ENCODE data around the gene MRPS12. TPM values are rescaled to one million over a fixed set of nuclear protein-coding genes. Genes with fewer than 3 reads are reported as not detected.

Gene MRPS12
- total RNA-seq, 2 experiments from 2014 or later: 114 to 124 TPM

DNA sequence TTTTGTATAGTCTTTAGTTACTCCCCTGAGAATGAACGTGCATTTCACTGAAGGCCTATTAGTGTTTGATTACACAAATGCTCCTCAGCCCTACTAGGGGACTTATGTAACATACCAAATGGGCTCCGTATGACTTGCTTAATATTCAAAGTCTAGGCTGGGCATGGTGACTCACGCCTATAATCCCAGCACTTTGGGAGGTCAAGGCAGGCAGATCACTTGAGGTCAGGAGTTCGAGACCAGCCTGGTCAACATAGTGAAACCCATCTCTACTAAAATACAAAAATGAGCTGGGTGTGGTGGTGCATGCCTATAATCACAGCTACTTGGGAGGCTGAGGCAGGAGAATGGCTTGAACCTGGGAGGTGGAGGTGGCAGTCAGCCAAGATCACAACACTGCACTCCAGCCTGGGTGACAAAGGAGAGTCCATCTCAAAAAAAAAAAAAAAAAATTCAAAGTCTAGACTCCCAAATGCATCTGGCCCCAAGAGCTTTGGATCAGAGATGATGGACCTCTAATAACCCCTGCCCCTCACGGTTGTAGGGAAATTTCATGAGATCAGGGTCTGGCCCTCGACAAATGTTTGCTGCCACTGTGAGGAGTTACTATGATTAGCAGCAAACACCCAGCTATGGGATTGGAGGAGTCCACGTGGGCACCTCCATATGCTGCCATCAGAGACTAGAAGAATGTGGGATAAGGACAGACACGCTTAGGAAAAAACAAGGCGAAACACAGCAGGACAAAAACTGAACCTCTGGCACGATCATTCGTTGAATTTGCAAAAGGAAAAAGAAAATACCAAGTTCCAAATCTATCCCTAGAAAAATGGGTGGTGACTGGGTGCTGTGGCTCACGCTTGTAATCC is 40.2 kb downstream of the MRPS12 start:
- Mint-ChIP-seq H3K4me1 (peaks cover under 1% of the 10 kb centered on the region), H3K27ac (no peak overlapping the region), H3K9me3 (no peaks in the 10 kb centered on the region), H3K27me3 (peaks cover 13% of the 10 kb centered on the region), H3K4me3 (no peak overlapping the region), H3K36me3 (no peaks in the 10 kb centered on the region)
- no peak for DNase-seq

- no peak overlapping the region for H3K4me3 Mint-ChIP-seq
- no peaks in the 10 kb centered on the region for H3K36me3 Mint-ChIP-seq
- H3K27ac Mint-ChIP-seq: no peak overlapping the region
- no peaks in the 10 kb centered on the region for H3K9me3 Mint-ChIP-seq
- H3K4me1 Mint-ChIP-seq: peaks cover 3% of the 10 kb centered on the region
- DNase-seq: no peak
- peaks cover 20% of the 10 kb centered on the region for H3K27me3 Mint-ChIP-seq
Measured at GRCh38 chr19:38971672-38972071, 40.9 kb downstream of the MRPS12 start.

DNA sequence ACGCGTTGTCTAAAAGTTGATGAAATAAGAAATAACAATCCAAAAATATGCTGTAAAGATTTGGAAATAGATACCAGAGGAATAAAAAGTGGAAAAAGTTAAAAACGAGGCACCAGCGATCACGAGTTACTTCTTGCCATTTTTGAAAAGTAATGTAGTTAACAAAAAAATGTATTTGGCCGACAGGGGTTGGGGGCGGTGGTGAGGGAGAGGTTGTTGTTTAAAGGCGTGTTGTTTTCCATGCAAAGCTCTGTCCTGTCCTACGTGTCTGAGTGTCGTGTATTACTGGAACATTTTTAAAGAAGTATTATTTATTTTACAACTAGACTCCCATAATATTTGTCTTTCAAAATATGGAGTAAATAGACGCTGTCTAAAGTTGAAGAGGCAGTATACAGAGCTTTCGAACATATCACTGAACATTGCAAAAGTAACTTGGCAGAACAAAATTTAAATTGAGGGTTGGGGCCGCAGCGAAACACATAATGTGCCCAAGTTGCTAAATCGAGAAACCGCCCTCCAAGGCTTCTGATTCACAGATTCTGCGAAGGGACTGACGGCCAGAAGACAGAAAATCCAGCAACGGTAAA is 44.0 kb downstream of the MRPS12 start:
- no peaks in the 10 kb centered on the region for H3K9me3 Mint-ChIP-seq
- H3K27me3 Mint-ChIP-seq: peaks cover 42% of the 10 kb centered on the region
- peaks cover 9% of the 10 kb centered on the region for H3K4me1 Mint-ChIP-seq
- peak overlapping the region; percentile 16 for H3K4me3 Mint-ChIP-seq
- H3K36me3 Mint-ChIP-seq: no peaks in the 10 kb centered on the region
- no peak overlapping the region for H3K27ac Mint-ChIP-seq
- DNase-seq: no peak

DNA sequence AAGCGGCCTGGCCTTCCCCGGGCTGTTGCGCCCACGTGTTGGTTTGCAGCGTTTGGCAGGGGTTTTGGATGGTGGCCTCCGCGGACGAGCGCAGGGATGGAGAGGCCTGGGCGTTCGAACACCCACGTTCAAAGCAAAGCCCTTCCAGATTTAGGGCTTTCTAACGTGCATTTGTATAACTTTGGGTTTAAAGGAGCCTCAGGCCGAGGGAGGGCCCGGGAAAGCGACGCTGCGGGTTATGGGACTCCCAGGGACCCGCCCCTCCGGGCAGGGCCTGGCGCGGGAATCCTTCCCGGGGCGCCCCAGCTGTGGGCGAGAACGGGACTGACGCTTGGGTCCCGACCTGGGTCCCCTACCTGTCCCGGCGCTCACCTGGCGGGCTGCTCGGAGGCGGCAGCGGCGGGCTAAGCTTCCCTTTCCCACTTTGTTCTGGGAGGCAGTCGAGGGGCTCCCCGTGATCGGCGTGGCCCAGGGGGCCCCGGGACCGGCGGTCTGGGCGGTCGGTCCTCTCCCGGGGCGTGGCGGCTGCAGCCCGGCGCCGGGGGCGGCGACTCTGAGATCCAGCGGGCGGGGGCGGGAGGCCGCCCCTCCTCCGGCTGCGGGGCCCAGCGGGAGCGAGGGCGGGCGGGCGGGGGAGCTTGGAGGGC is 44.6 kb downstream of the MRPS12 start, which contains the start of gene FBXO17:
Gene FBXO17, minus strand, starts transcription at position 529 of the 647 bp plus-strand sequence. CDS start 25,423 bp downstream, outside the sequence.
- Mint-ChIP-seq H3K4me1 (peaks cover 9% of the 10 kb centered on the region), H3K9me3 (no peaks in the 10 kb centered on the region), H3K27ac (no peak within 1 kb of the TSS), H3K27me3 (peaks cover 42% of the 10 kb centered on the region), H3K4me3 (peak within 1 kb of the TSS; percentile 16), H3K36me3 (no peaks in the 10 kb centered on the region)
- DNase-seq: peak; percentile 9

GRCh38 chr19:38975861-38976271 is 45.1 kb downstream of the MRPS12 start:
- H3K27me3 Mint-ChIP-seq: peaks cover 45% of the 10 kb centered on the region
- peaks cover 9% of the 10 kb centered on the region for H3K4me1 Mint-ChIP-seq
- no peak overlapping the region for H3K27ac Mint-ChIP-seq
- H3K9me3 Mint-ChIP-seq: no peaks in the 10 kb centered on the region
- DNase-seq: no peak
- no peaks in the 10 kb centered on the region for H3K36me3 Mint-ChIP-seq
- H3K4me3 Mint-ChIP-seq: no peak overlapping the region

DNA sequence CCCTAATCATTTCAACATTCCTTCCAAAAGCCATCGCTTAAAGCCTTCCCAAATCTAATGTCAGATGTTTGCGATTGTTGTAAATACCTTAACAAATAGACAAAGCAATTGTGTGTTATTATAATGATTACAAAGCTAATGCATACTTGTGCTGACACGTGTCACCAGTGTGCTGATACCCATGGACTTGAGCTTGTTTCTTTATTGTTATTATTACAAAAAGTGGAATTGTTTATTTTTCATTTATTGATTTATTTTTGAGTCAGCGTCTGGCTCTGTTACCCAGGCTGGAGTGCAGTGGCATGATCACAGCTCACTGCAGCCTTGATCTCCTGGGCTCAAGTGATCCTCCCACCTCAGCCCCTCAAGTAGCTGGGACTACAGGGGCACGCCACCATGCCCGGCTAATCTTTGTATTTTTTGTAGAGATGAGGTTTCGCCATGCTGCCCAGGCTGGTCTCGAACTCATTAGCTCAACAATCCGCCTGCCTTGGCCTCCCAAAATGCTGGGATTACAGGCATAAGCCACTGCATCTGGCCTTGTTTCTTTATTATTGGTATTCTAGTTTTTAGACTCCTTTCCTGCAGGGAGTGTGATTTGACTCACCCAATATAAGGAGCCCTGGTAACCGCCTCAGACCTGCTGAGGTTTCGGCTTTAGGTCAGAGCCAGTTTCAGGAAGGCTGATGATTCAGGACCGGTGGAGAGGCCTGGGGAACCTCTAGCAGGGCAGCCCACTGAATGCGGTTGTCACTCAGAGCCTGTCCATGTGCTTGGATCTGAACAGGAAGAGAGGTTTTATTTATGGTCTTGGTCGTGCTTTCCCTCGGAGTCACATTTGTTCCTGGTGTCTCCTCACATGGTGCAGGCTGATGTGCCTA is 46.9 kb downstream of the MRPS12 start:
- Mint-ChIP-seq H3K4me1 (peaks cover 9% of the 10 kb centered on the region), H3K36me3 (no peaks in the 10 kb centered on the region), H3K9me3 (no peaks in the 10 kb centered on the region), H3K4me3 (no peak overlapping the region), H3K27me3 (peaks cover 45% of the 10 kb centered on the region), H3K27ac (no peak overlapping the region)
- DNase-seq: peak; percentile 48

- Mint-ChIP-seq H3K27me3 (peaks cover 45% of the 10 kb centered on the region), H3K9me3 (no peaks in the 10 kb centered on the region), H3K4me1 (peaks cover 9% of the 10 kb centered on the region), H3K27ac (no peak overlapping the region), H3K4me3 (no peak overlapping the region), H3K36me3 (no peaks in the 10 kb centered on the region)
- DNase-seq: no peak
Measured at GRCh38 chr19:38978326-38978689, 47.6 kb downstream of the MRPS12 start.

DNA sequence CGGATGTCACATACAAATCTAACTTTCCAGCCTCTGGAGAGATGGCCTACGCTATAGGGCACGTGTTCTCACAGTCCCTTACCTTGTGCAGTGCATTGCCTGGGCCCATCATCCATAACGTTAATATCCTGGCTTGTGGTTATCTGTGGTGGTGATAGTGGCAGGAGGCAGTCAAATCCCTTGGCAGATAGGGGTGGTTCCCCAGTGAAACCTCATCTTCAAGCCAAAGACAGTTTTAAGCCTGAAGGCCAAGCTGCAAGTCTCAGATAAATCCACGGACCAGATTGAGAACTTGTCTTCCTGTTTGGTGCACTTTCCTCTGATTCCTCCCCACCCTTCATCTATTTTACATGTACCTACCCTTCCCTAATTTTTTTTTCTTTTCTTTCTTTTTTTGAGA is 49.1 kb downstream of the MRPS12 start:
- H3K4me3 Mint-ChIP-seq: no peak overlapping the region
- H3K27ac Mint-ChIP-seq: no peak overlapping the region
- H3K4me1 Mint-ChIP-seq: peaks cover 9% of the 10 kb centered on the region
- no peaks in the 10 kb centered on the region for H3K36me3 Mint-ChIP-seq
- peaks cover 38% of the 10 kb centered on the region for H3K27me3 Mint-ChIP-seq
- H3K9me3 Mint-ChIP-seq: no peaks in the 10 kb centered on the region
- no peak for DNase-seq

DNA sequence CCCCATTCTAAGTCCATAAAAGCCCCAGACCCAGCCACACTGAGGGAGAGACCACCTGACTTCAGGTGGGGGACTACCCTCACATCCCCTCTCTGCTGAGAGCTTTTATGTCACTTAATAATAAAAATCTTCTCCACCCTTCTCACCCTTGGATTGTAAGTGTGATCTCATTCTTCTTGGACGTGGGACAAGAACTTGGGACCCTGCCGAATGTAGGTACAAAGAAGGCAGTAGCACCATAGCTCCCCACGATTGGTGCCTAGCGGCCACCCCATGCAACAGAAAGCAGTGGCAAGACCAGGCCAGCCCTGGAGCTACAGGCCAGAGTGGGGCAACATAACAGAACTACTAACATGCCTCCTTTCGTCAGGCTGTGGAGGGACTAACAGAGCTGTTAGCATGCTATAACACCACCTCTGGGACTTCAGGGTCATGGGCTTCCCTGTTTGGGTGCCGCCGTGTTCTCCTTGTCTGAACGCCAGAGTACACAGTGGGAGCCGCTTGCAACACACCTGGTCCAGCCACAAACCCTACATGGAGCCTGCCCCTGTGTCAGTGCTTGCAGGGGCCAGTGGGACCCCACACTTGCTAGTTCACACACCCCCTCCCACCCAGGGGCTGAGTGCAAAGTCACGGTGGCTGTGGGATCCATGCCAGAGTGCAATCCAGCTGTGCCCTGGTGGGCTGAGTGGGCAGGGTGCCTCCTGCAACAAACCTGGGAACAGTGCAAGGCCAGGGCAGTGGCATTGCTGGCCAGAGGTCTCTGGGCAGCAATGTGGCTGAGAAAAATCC is 50.0 kb downstream of the MRPS12 start:
- Mint-ChIP-seq H3K4me3 (no peak overlapping the region), H3K4me1 (peaks cover 9% of the 10 kb centered on the region), H3K36me3 (no peaks in the 10 kb centered on the region), H3K9me3 (no peaks in the 10 kb centered on the region), H3K27ac (no peak overlapping the region), H3K27me3 (peaks cover 34% of the 10 kb centered on the region)
- no peak for DNase-seq

Other genes starting within 250 kb of the MRPS12 start
- gene CAPN12, start 186.5 kb upstream of the MRPS12 start, total RNA-seq: 1 to 10 TPM; 3.8 to 3.9 TPM
- gene LGALS7, start 157.4 kb upstream of the MRPS12 start, total RNA-seq: not detected
- not detected for gene LGALS7B, start 141.7 kb upstream of the MRPS12 start, total RNA-seq
- under 1 TPM; 0.33 to 0.56 TPM for gene LGALS4, start 118.0 kb upstream of the MRPS12 start, total RNA-seq
- gene ECH1, start 99.2 kb upstream of the MRPS12 start, total RNA-seq: 100 to 1,000 TPM; 103 to 107 TPM
- 100 to 1,000 TPM; 723 to 728 TPM for gene HNRNPL, start 81.0 kb upstream of the MRPS12 start, total RNA-seq
- gene RINL, start 52.7 kb upstream of the MRPS12 start, total RNA-seq: 10 to 100 TPM; 74.0 to 75.0 TPM
- gene SIRT2, start 31.3 kb upstream of the MRPS12 start, total RNA-seq: 10 to 100 TPM; 19.4 to 21.2 TPM
- 10 to 100 TPM; 85.7 to 86.2 TPM for gene NFKBIB, start 31.0 kb upstream of the MRPS12 start, total RNA-seq
- 1 to 10 TPM in 1 of 2 experiments, under 1 TPM in 1; 0.96 to 1.5 TPM for gene CCER2, start 18.8 kb upstream of the MRPS12 start, total RNA-seq
- gene SARS2, start 181 bp upstream of the MRPS12 start, total RNA-seq: 10 to 100 TPM; 39.8 to 43.2 TPM
- not detected for gene FBXO17, start 44.8 kb downstream of the MRPS12 start, total RNA-seq
- 1 to 10 TPM; 1.3 to 1.7 TPM for gene FBXO27, start 101.6 kb downstream of the MRPS12 start, total RNA-seq
- gene ACP7, start 153.4 kb downstream of the MRPS12 start, total RNA-seq: not detected
- 10 to 100 TPM; 13.2 to 16.2 TPM for gene PAK4, start 194.8 kb downstream of the MRPS12 start, total RNA-seq